Measurements from ENCODE around the gene PLAAT3. TPM values are rescaled to one million over a fixed set of nuclear protein-coding genes. Genes with fewer than 3 reads are reported as not detected.
A peak's percentile ranks its signal among the peaks of the same experiment; 100 is the strongest.
"Not testable (repeated sequence)": the region's sequence is repeated elsewhere in the genome, so short reads cannot be mapped to it uniquely, and the experiment has no call there.

The PLAAT3 gene
- total RNA-seq, 4 donors from 2014 or later, result 0.57 to 15.4 (median 4.5) TPM

GRCh38 chr11:63547061-63547460 is 67.2 kb downstream of the PLAAT3 start:
- peaks cover 0 to 37% (median 4%) of the 10 kb centered on the region in 3 donors for H3K36me3 ChIP-seq
- no peak for TF ChIP-seq POLR2A (IDR thresholded peaks at IDR 0.05)
- TF ChIP-seq CTCF (IDR thresholded peaks at IDR 0.05), result no peak
- no peak for DNase-seq
- H3K4me1 ChIP-seq, result no peaks in the 10 kb centered on the region
- intact Hi-C loops (cut with DNase I), result no loop called here
- H3K4me3 ChIP-seq, result no peak overlapping the region
- H3K27me3 ChIP-seq, result no peaks in the 10 kb centered on the region
- WGBS, 2 donors, result no CpG with 5 or more reads among the region's 1 CpG
- no peaks in the 10 kb centered on the region for H3K9me3 ChIP-seq
- no peak overlapping the region for H3K27ac ChIP-seq

- 82 to 93% methylated on average over 2 of the region's 2 CpGs for WGBS, 2 donors
- Histone ChIP-seq H3K4me1 (peaks cover 0 to 6% (median under 1%) of the 10 kb centered on the region in 3 donors), H3K4me3 (no peak overlapping the region), H3K9me3 (no peaks in the 10 kb centered on the region), H3K27ac (no peak overlapping the region), H3K36me3 (peaks cover 0 to 46% (median 4%) of the 10 kb centered on the region in 3 donors), H3K27me3 (no peaks in the 10 kb centered on the region)
- TF ChIP-seq CTCF (IDR thresholded peaks at IDR 0.05) (no peak), POLR2A (IDR thresholded peaks at IDR 0.05) (no peak)
- intact Hi-C loops (cut with DNase I), result no loop called here
- no peak for DNase-seq
Observed at GRCh38 chr11:63543711-63544110, 70.5 kb downstream of the PLAAT3 start.

GRCh38 chr11:63542506-63542905 is 71.7 kb downstream of the PLAAT3 start:
- H3K4me3 ChIP-seq; H3K9me3 ChIP-seq; H3K27ac ChIP-seq; DNase-seq; intact Hi-C loops (cut with DNase I); H3K27me3 ChIP-seq: not testable (repeated sequence)
- Histone ChIP-seq H3K36me3 (peaks cover 0 to 45% (median 4%) of the 10 kb centered on the region in 3 donors), H3K4me1 (peaks cover 9 to 18% (median 12%) of the 10 kb centered on the region in 3 donors)
- 73 to 81% methylated on average over 2 of the region's 2 CpGs for WGBS, 2 donors

GRCh38 chr11:63537293-63538101 is 76.7 kb downstream of the PLAAT3 start:
- DNase-seq, result no peak
- no peak for TF ChIP-seq CTCF (IDR thresholded peaks at IDR 0.05)
- TF ChIP-seq POLR2A (IDR thresholded peaks at IDR 0.05), result no peak
- Histone ChIP-seq H3K9me3 (no peaks in the 10 kb centered on the region), H3K36me3 (peaks cover 0 to 9% (median 0%) of the 10 kb centered on the region in 3 donors), H3K4me1 (peaks cover 19 to 51% (median 20%) of the 10 kb centered on the region in 3 donors), H3K27me3 (no peaks in the 10 kb centered on the region), H3K4me3 (peak overlapping the region; percentile 25 to 65 (median 48)), H3K27ac (peak overlapping the region; percentile 78 to 91 (median 84))
- intact Hi-C loops (cut with DNase I), result no loop called here
- 12 to 20% methylated on average over 2 to 4 of the region's 8 CpGs for WGBS, 2 donors

- WGBS, 2 donors, result 19% methylated on average over 8 to 10 of the region's 10 CpGs
- H3K4me1 ChIP-seq, result peaks cover 20 to 56% (median 22%) of the 10 kb centered on the region in 3 donors
Observed at GRCh38 chr11:63536669-63537292, 77.5 kb downstream of the PLAAT3 start, which contains the start of gene PLAAT4. Gene PLAAT4, plus strand, starts transcription at chr11:63536808. Its CDS starts 61 bp downstream, at chr11:63536869.

More at GRCh38 chr11:63536669-63537292, 77.5 kb downstream of the PLAAT3 start, which contains the start of gene PLAAT4:
- TF ChIP-seq POLR2A (IDR thresholded peaks at IDR 0.05) (no peak), CTCF (IDR thresholded peaks at IDR 0.05) (no peak)
- no peaks in the 10 kb centered on the region for H3K27me3 ChIP-seq
- DNase-seq, result no peak
- H3K27ac ChIP-seq, result peak within 1 kb of the TSS; percentile 78 to 91 (median 84)
- no peaks in the 10 kb centered on the region for H3K9me3 ChIP-seq
- H3K36me3 ChIP-seq, result peaks cover 0 to 9% (median 0%) of the 10 kb centered on the region in 3 donors
- intact Hi-C loops (cut with DNase I), result no loop called here
- H3K4me3 ChIP-seq, result peak within 1 kb of the TSS; percentile 25 to 65 (median 48)
